Vagina (tissue), 2 donors: Measurements from ENCODE around the gene GIPC2.
"Not testable (repeated sequence)": the region's sequence is repeated elsewhere in the genome, so short reads cannot be mapped to it uniquely, and the experiment has no call there.

ENCODE experiments used
- CTCF ChIP-seq, 3 experiments: fragments of 450-650 bp in 2 of 3; fragments of 200-600 bp in 1 of 3; sonication (generic) in 1 of 3; IDR thresholded peaks; one replicate each; pipeline ENCODE4 v1.5.1; 2017 to 2019; ENCODE audit warnings: antibody characterized with exemption in 3 of 3, mild to moderate bottlenecking in 2 of 3, moderate library complexity in 2 of 3
- POLR2A ChIP-seq, 2 donors: fragments of 450-650 bp; IDR thresholded peaks; one replicate each; pipeline ENCODE4 v1.6.1; 2017; ENCODE audit warnings: antibody characterized with exemption in 2 of 2, mild to moderate bottlenecking in 2 of 2, moderate library complexity in 2 of 2
- POLR2AphosphoS5 ChIP-seq, 2 donors: sonication (generic); formaldehyde crosslinking; IDR thresholded peaks; one replicate each; pipeline ENCODE4 v1.9.0; 2017; ENCODE audit warnings: antibody characterized with exemption in 2 of 2, mild to moderate bottlenecking in 2 of 2, low read depth in 1 of 2; ENCODE audit not compliant: insufficient read depth in 1 of 2

- TF ChIP-seq CTCF (IDR thresholded peaks at IDR 0.05); POLR2A (IDR thresholded peaks at IDR 0.05); POLR2AphosphoS5 (IDR thresholded peaks at IDR 0.05; ENCODE audit: insufficient read depth in 1 of 2, low read depth in 1 of 2): not testable (repeated sequence)
Observed at GRCh38 chr1:78021134-78021533, 24.6 kb upstream of the GIPC2 start.
